Bronchial epithelial cell (primary cell): ENCODE measurements around the gene STARD7. TPM values are rescaled to one million over a fixed set of nuclear protein-coding genes. Genes with fewer than 3 reads are reported as not detected.

Experiments used
- DNase-seq: peaks from one replicate; pipeline ENCODE4 v3.0.0-alpha.2; 2010; ENCODE audit warnings: low read depth
- FAIRE-seq: peaks from 2 replicates; lab custom pipeline; 2011; peaks lifted over from hg19 to GRCh38; lab: Jason Lieb, UNC
- H3K27me3 ChIP-seq: 2 replicates; pipeline ENCODE4 v1.5.1; 2011; ENCODE audit warnings: low read length; ENCODE audit not compliant: control insufficient read depth, insufficient read depth
- H3K36me3 ChIP-seq: 2 replicates; pipeline ENCODE4 v1.5.1; 2011; ENCODE audit warnings: low read length; ENCODE audit not compliant: control insufficient read depth, insufficient read depth
- H3K4me3 ChIP-seq: 2 replicates; pipeline ENCODE4 v1.5.1; 2011; ENCODE audit warnings: mild to moderate bottlenecking, low read depth, low read length, control low read depth
- total RNA-seq: library from RNA; depleted of rRNA; stranded (reverse); fragments of >200 nt; gene quantifications from 2 replicates; pipeline ENCODE4 v1.2.1, GENCODE V29; 2014
- TF ChIP-seq, protein P1 (sequence below): IDR thresholded peaks from 2 replicates; pipeline ENCODE4 v1.5.1; 2011; ENCODE audit warnings: mild to moderate bottlenecking, moderate library complexity, low read length, control low read depth, inconsistent platforms; ENCODE audit not compliant: insufficient read depth, severe bottlenecking

The STARD7 gene
- total RNA-seq, 1 donor from 2014 or later: 93.7 TPM

DNA sequence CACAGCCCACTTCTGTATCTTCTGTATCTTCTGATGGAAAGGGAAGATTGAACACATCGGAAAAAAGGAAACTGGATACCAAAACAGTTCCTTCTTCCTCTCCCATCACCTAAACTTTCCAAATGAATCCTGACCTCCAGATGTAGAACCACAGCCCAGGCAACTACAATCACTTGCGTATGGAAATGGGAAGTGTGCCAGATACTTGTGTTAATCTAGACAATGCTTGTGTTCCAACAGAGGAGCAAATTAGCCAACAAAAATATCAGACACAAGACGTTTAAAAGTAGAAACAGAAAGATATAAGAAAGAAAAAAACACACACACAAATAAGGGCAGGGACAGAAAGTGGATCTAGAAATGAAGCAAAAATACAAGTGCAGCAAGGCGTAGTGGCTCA lies 32.0 kb downstream of the STARD7 start:
- Histone ChIP-seq H3K4me3 (no peak overlapping the region), H3K36me3 (no peaks in the 10 kb centered on the region), H3K27me3 (no peaks in the 10 kb centered on the region)
- FAIRE-seq (no peak), DNase-seq (no peak)
- TF ChIP-seq, protein P1, sequence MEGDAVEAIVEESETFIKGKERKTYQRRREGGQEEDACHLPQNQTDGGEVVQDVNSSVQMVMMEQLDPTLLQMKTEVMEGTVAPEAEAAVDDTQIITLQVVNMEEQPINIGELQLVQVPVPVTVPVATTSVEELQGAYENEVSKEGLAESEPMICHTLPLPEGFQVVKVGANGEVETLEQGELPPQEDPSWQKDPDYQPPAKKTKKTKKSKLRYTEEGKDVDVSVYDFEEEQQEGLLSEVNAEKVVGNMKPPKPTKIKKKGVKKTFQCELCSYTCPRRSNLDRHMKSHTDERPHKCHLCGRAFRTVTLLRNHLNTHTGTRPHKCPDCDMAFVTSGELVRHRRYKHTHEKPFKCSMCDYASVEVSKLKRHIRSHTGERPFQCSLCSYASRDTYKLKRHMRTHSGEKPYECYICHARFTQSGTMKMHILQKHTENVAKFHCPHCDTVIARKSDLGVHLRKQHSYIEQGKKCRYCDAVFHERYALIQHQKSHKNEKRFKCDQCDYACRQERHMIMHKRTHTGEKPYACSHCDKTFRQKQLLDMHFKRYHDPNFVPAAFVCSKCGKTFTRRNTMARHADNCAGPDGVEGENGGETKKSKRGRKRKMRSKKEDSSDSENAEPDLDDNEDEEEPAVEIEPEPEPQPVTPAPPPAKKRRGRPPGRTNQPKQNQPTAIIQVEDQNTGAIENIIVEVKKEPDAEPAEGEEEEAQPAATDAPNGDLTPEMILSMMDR: no peak

DNA sequence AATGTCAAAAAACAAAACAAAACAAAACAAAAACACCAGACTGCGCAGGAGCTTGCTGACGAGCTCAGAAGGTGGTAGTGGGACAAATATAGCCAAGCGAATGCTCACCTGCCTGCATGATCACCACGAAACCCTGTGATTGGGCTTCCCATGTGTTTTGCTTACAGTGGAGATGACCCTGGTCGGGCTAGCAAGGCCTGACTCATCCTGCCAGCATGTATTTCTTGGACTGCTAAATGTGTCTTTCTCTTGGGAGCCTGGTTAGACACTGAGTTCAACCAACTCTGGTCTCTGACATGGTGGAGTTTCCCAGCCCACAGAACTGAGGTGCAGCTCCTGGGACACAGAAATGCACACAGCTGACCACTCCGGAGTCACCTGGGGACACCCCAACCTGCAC lies 32.7 kb downstream of the STARD7 start:
- no peaks in the 10 kb centered on the region for H3K27me3 ChIP-seq
- TF ChIP-seq, protein P1: no peak
- no peaks in the 10 kb centered on the region for H3K36me3 ChIP-seq
- FAIRE-seq (no peak), DNase-seq (no peak)
- no peak overlapping the region for H3K4me3 ChIP-seq

DNA sequence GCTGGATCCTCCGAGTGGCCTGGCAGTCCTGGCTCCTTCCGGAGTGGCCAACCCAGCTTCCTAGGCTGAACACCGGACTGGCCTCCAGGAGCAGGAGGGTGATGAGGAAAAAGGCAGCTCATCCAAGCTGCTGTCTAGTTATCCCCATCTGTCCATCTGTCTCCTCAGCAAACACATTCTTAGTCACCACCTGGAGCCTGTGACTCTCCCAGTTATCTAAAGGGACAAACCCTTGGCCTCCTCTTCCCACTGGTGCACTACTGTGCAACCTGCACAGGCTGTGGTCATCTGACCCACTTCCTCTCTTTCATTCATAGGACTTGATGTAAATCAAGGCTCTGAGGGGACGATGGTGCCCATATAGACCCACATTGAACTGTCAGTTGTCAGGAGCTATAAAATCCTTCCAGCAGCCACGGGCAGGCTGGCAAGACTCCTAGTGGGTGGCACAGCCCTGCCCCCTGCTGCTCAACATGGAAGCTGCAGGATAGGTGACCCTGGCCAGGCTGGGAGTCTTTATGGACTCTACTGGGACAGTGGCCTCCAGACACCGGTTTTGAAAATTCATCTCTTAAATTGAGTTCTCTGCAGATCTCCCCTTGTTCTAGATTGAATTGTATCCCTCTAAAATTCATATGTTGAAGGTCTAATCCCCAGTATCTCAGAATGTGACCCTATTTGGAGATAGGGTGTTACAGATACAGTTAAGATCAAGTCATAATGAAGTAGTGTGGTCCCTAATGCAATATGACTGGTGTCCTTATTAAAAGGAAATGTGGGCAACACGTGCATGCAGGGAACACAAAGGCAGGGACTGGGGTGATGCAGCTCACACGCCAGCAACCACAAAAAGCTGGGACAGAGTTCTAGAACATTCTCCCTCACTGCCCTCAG lies 34.1 kb downstream of the STARD7 start:
- Histone ChIP-seq H3K36me3 (no peaks in the 10 kb centered on the region), H3K27me3 (no peaks in the 10 kb centered on the region), H3K4me3 (no peak overlapping the region)
- DNase-seq (peak; percentile 47), FAIRE-seq (no peak)
- TF ChIP-seq, protein P1: peak; percentile 94

DNA sequence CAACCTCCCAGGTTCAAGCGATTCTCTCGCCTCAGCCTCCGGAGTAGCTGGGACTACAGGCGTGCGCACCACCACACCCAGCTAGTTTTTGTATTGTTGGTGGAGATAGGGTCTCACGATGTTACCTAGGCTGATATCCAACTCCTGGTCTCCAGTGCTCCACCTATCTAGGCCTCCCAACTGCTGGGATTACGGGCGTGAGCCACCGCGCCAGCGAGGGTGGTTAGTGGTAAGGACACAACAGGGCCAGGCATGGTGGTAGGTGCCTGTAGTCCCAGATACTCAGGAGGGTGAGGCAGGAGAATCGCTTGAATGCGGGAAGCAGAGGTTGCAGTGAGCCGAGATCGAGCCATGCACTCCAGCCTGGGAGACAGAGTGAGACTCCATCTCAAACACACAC lies 36.8 kb downstream of the STARD7 start:
- Histone ChIP-seq H3K36me3 (no peaks in the 10 kb centered on the region), H3K4me3 (no peak overlapping the region), H3K27me3 (no peaks in the 10 kb centered on the region)
- no peak for DNase-seq
- FAIRE-seq: no peak
- TF ChIP-seq, protein P1: no peak

DNA sequence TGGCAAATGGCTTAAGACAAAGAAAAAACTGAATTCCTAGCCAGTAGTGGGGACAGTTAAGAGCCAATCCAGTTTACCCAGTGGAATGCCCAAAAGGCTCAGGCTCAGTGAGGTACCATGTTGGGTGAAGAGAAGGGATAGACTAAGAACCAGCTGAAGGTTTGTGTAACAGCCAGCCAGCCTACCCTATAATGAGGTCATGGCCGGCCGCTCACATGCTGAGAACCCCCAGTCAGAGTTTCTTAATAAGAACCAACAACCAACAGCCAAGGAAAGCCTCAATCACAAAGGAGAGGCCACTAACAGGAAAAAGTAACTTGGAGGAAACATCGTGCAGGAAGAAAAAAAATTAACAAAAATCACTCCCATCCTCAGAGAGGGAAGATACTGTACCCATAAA lies 38.0 kb downstream of the STARD7 start:
- H3K36me3 ChIP-seq: no peaks in the 10 kb centered on the region
- H3K4me3 ChIP-seq: no peak overlapping the region
- no peak for DNase-seq
- H3K27me3 ChIP-seq: no peaks in the 10 kb centered on the region
- FAIRE-seq: no peak
- TF ChIP-seq, protein P1: no peak
